Measurements from ENCODE around the gene CCDC201. TPM values are rescaled to one million over a fixed set of nuclear protein-coding genes. Genes with fewer than 3 reads are reported as not detected.
"Not testable (repeated sequence)": the region's sequence is repeated elsewhere in the genome, so short reads cannot be mapped to it uniquely, and the experiment has no call there.

The CCDC201 gene
- total and polyA plus RNA-seq, 2 of the 8 experiments (the other 6 are each of a cell fraction or from before 2014, with no cell fraction given) = not detected

GRCh38 chr7:45832433-45833177, 40.3 kb downstream of the CCDC201 start:
- FAIRE-seq; H2BK12ac ChIP-seq (ENCODE audit: low read depth, low read length); H2AK5ac ChIP-seq (ENCODE audit: low read depth, low read length); H3K27me3 ChIP-seq (replicated peaks in 1 of 4; ENCODE audit: control insufficient read depth in 3 of 4, extremely low read depth in 1 of 4, insufficient read depth in 3 of 4, low read length in 3 of 4); H4K8ac ChIP-seq (ENCODE audit: extremely low read depth, insufficient read depth, low read length); H3K4me2 ChIP-seq (ENCODE audit: insufficient read depth in 1 of 2, low read depth in 2 of 2, low read length in 2 of 2); H3K9ac ChIP-seq (replicated peaks in 1 of 4; ENCODE audit: extremely low read depth in 1 of 4, low read depth in 3 of 4, low read length in 3 of 4); H2BK20ac ChIP-seq (ENCODE audit: low read length); H3K4me1 ChIP-seq (replicated peaks in 1 of 4; ENCODE audit: control insufficient read depth in 3 of 4, insufficient read depth in 4 of 4, low read length in 3 of 4); H3K79me1 ChIP-seq (ENCODE audit: low read depth, low read length); H3K56ac ChIP-seq (replicated peaks; ENCODE audit: insufficient read length, low read depth, low read length); H2BK15ac ChIP-seq (ENCODE audit: low read length); H3K18ac ChIP-seq (ENCODE audit: extremely low read depth, low read length); POLR2A ChIA-PET (ENCODE audit: partially characterized antibody); H3K23me2 ChIP-seq (ENCODE audit: low read depth, low read length); H3K23ac ChIP-seq (ENCODE audit: insufficient read length); DNase-seq (ENCODE audit: low read depth in 1 of 2, low spot score in 2 of 2); H3K79me2 ChIP-seq (ENCODE audit: control insufficient read depth in 1 of 2, insufficient read depth in 2 of 2, low read length in 2 of 2); H4K20me1 ChIP-seq (replicated peaks in 1 of 2; ENCODE audit: control insufficient read depth in 1 of 2, insufficient read depth in 2 of 2, low read length in 2 of 2); H3K4ac ChIP-seq (replicated peaks; ENCODE audit: insufficient read length, low read depth, low read length); H2AFZ ChIP-seq (ENCODE audit: low read length); H2BK5ac ChIP-seq (ENCODE audit: low read depth, low read length); H3K9me3 ChIP-seq (ENCODE audit: insufficient read depth in 2 of 2, low read depth in 1 of 2, low read length in 1 of 2); CTCF ChIA-PET (ENCODE audit: partially characterized antibody); H2BK120ac ChIP-seq (replicated peaks; ENCODE audit: low read depth, low read length); H3K27ac ChIP-seq (ENCODE audit: low read depth, low read length); H3K14ac ChIP-seq (ENCODE audit: insufficient read length); H4K5ac ChIP-seq (ENCODE audit: insufficient read length, low read depth, low read length); H3K36me3 ChIP-seq (ENCODE audit: control insufficient read depth in 2 of 4, insufficient read depth in 4 of 4, low read length in 3 of 4); H3K4me3 ChIP-seq (ENCODE audit: extremely low read depth in 1 of 4, insufficient read depth in 2 of 4, low read depth in 3 of 4, low read length in 4 of 4); H4K91ac ChIP-seq (replicated peaks; ENCODE audit: insufficient read length, low read length): not testable (repeated sequence)
- 90% methylated on average over 9 of the region's 9 CpGs; no CpG with 5 or more reads in 1 of the 2 experiments for WGBS, 2 experiments (ENCODE audit: extremely low coverage in 1 of 2, insufficient coverage in 1 of 2, insufficient read length in 1 of 2, insufficient replicate concordance in 2 of 2, low coverage in 1 of 2, low lambda C conversion rate in 2 of 2, missing lambda C conversion rate in 1 of 2)

DNA sequence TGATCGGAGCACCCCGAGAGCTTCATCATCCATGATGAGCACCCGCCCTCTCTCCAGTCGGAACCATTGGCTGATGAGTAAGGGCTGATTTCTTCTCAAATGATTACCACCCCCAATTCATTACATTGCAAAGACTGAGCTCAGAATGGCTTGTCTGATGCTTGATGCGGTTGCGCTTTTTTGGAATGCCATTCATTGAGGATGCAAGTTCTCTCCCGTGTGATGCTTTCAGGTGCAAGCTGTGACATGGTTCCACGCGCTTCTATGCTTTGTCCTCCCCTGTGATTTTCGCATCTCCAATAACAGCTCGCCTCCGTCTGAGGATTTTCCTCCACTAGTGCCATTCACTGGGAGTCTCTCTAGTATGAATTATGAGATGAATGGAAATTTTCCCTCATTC, 43.0 kb downstream of the CCDC201 start:
- H3K14ac ChIP-seq (ENCODE audit: insufficient read length); H3K9ac ChIP-seq (replicated peaks in 1 of 4; ENCODE audit: extremely low read depth in 1 of 4, low read depth in 3 of 4, low read length in 3 of 4); H2BK5ac ChIP-seq (ENCODE audit: low read depth, low read length); H3K27me3 ChIP-seq (replicated peaks in 1 of 4; ENCODE audit: control insufficient read depth in 3 of 4, extremely low read depth in 1 of 4, insufficient read depth in 3 of 4, low read length in 3 of 4); H3K36me3 ChIP-seq (ENCODE audit: control insufficient read depth in 2 of 4, insufficient read depth in 4 of 4, low read length in 3 of 4); H3K79me2 ChIP-seq (ENCODE audit: control insufficient read depth in 1 of 2, insufficient read depth in 2 of 2, low read length in 2 of 2); H2BK15ac ChIP-seq (ENCODE audit: low read length); H4K8ac ChIP-seq (ENCODE audit: extremely low read depth, insufficient read depth, low read length); H2BK20ac ChIP-seq (ENCODE audit: low read length); H3K79me1 ChIP-seq (ENCODE audit: low read depth, low read length); H3K4me1 ChIP-seq (replicated peaks in 1 of 4; ENCODE audit: control insufficient read depth in 3 of 4, insufficient read depth in 4 of 4, low read length in 3 of 4); H4K91ac ChIP-seq (replicated peaks; ENCODE audit: insufficient read length, low read length); H2AFZ ChIP-seq (ENCODE audit: low read length); H3K56ac ChIP-seq (replicated peaks; ENCODE audit: insufficient read length, low read depth, low read length); POLR2A ChIA-PET (ENCODE audit: partially characterized antibody); H3K18ac ChIP-seq (ENCODE audit: extremely low read depth, low read length); H4K20me1 ChIP-seq (replicated peaks in 1 of 2; ENCODE audit: control insufficient read depth in 1 of 2, insufficient read depth in 2 of 2, low read length in 2 of 2); DNase-seq (ENCODE audit: low read depth in 1 of 2, low spot score in 2 of 2); H3K4me3 ChIP-seq (ENCODE audit: extremely low read depth in 1 of 4, insufficient read depth in 2 of 4, low read depth in 3 of 4, low read length in 4 of 4); CTCF ChIA-PET (ENCODE audit: partially characterized antibody); H3K4ac ChIP-seq (replicated peaks; ENCODE audit: insufficient read length, low read depth, low read length); FAIRE-seq; H3K9me3 ChIP-seq (ENCODE audit: insufficient read depth in 2 of 2, low read depth in 1 of 2, low read length in 1 of 2); H3K23me2 ChIP-seq (ENCODE audit: low read depth, low read length); H3K23ac ChIP-seq (ENCODE audit: insufficient read length); H2AK5ac ChIP-seq (ENCODE audit: low read depth, low read length); H2BK12ac ChIP-seq (ENCODE audit: low read depth, low read length); H2BK120ac ChIP-seq (replicated peaks; ENCODE audit: low read depth, low read length); H3K27ac ChIP-seq (ENCODE audit: low read depth, low read length); H3K4me2 ChIP-seq (ENCODE audit: insufficient read depth in 1 of 2, low read depth in 2 of 2, low read length in 2 of 2); H4K5ac ChIP-seq (ENCODE audit: insufficient read length, low read depth, low read length): not testable (repeated sequence)
- 90% methylated on average over 12 of the region's 12 CpGs; no CpG with 5 or more reads in 1 of the 2 experiments for WGBS, 2 experiments (ENCODE audit: extremely low coverage in 1 of 2, insufficient coverage in 1 of 2, insufficient read length in 1 of 2, insufficient replicate concordance in 2 of 2, low coverage in 1 of 2, low lambda C conversion rate in 2 of 2, missing lambda C conversion rate in 1 of 2)

All from H1 (cell line).